IPS-20b (cell line): ENCODE measurements around the gene PALMD.

Source experiments
- H3K27ac ChIP-seq: one replicate; pipeline ENCODE4 v1.5.1; 2013; ENCODE audit warnings: low read length
- H3K27me3 ChIP-seq: 2 replicates; pipeline ENCODE4 v1.6.1; 2013; ENCODE audit warnings: mild to moderate bottlenecking, low read length, inconsistent platforms; ENCODE audit not compliant: insufficient read depth
- H3K36me3 ChIP-seq: 2 replicates; pipeline ENCODE4 v1.6.1; 2013; ENCODE audit warnings: low read depth, mild to moderate bottlenecking, inconsistent platforms, low read length, moderate library complexity; ENCODE audit not compliant: insufficient read depth
- H3K4me1 ChIP-seq: 2 replicates; pipeline ENCODE4 v1.6.1; 2013; ENCODE audit warnings: mild to moderate bottlenecking, control low read depth, inconsistent platforms, low read length, moderate library complexity; ENCODE audit not compliant: insufficient read depth
- H3K4me3 ChIP-seq: 2 replicates; pipeline ENCODE4 v1.5.1; 2013; ENCODE audit warnings: mild to moderate bottlenecking, low read length, inconsistent platforms
- H3K9ac ChIP-seq: 2 replicates; pipeline ENCODE4 v1.6.1; 2013; ENCODE audit warnings: low read depth, mild to moderate bottlenecking, inconsistent platforms, low read length, moderate library complexity
- H3K9me3 ChIP-seq: 2 replicates; pipeline ENCODE4 v1.6.1; 2013; ENCODE audit warnings: mild to moderate bottlenecking, low read depth, low read length, inconsistent platforms; ENCODE audit not compliant: insufficient read depth

Gene PALMD

GRCh38 chr1:99647490-99647889 is 1.6 kb downstream of the PALMD start:
- Histone ChIP-seq H3K9me3 (no peaks in the 10 kb centered on the region), H3K36me3 (no peaks in the 10 kb centered on the region), H3K9ac (no peak overlapping the region), H3K27ac (no peak overlapping the region), H3K4me3 (no peak overlapping the region), H3K27me3 (0 out of 2 replicates have a peak, but pooled peaks cover 5% of the 10 kb centered on the region), H3K4me1 (peaks cover 31% of the 10 kb centered on the region)

- H3K9me3 ChIP-seq = no peaks in the 10 kb centered on the region
- no peak overlapping the region for H3K9ac ChIP-seq
- 0 out of 2 replicates have a peak, but pooled peaks cover 5% of the 10 kb centered on the region for H3K27me3 ChIP-seq
- H3K4me1 ChIP-seq = peaks cover 37% of the 10 kb centered on the region
- no peak overlapping the region for H3K4me3 ChIP-seq
- no peak overlapping the region for H3K27ac ChIP-seq
- H3K36me3 ChIP-seq = no peaks in the 10 kb centered on the region
These were observed 2.2 kb downstream of the PALMD start for GRCh38 chr1:99648107-99648506.

- H3K4me1 ChIP-seq = peaks cover 37% of the 10 kb centered on the region
- H3K36me3 ChIP-seq = no peaks in the 10 kb centered on the region
- H3K9ac ChIP-seq = no peak overlapping the region
- H3K27me3 ChIP-seq = 0 out of 2 replicates have a peak, but pooled peaks cover 5% of the 10 kb centered on the region
- H3K4me3 ChIP-seq = no peak overlapping the region
- no peak overlapping the region for H3K27ac ChIP-seq
- H3K9me3 ChIP-seq = no peaks in the 10 kb centered on the region
These were observed 4.1 kb downstream of the PALMD start for GRCh38 chr1:99650030-99650429.

- Histone ChIP-seq H3K9ac (no peak overlapping the region), H3K27ac (no peak overlapping the region), H3K4me1 (peaks cover 34% of the 10 kb centered on the region), H3K27me3 (0 out of 2 replicates have a peak, but pooled peaks cover 1% of the 10 kb centered on the region), H3K9me3 (no peaks in the 10 kb centered on the region), H3K36me3 (no peaks in the 10 kb centered on the region), H3K4me3 (no peak overlapping the region)
These were observed 5.0 kb downstream of the PALMD start for GRCh38 chr1:99650773-99651437.

- Histone ChIP-seq H3K36me3 (no peaks in the 10 kb centered on the region), H3K4me1 (peaks cover 26% of the 10 kb centered on the region), H3K4me3 (no peak overlapping the region), H3K27me3 (no peaks in the 10 kb centered on the region), H3K27ac (no peak overlapping the region), H3K9me3 (no peaks in the 10 kb centered on the region), H3K9ac (no peak overlapping the region)
These were observed 7.0 kb downstream of the PALMD start for GRCh38 chr1:99652881-99653281.

- no peak overlapping the region for H3K27ac ChIP-seq
- no peak overlapping the region for H3K9ac ChIP-seq
- no peak overlapping the region for H3K4me3 ChIP-seq
- no peaks in the 10 kb centered on the region for H3K9me3 ChIP-seq
- peaks cover 15% of the 10 kb centered on the region for H3K4me1 ChIP-seq
- no peaks in the 10 kb centered on the region for H3K27me3 ChIP-seq
- H3K36me3 ChIP-seq = no peaks in the 10 kb centered on the region
These were observed 9.5 kb downstream of the PALMD start for GRCh38 chr1:99655376-99655775.

GRCh38 chr1:99656701-99657100 is 10.8 kb downstream of the PALMD start:
- Histone ChIP-seq H3K9ac (no peak overlapping the region), H3K9me3 (no peaks in the 10 kb centered on the region), H3K4me3 (no peak overlapping the region), H3K36me3 (no peaks in the 10 kb centered on the region), H3K27ac (no peak overlapping the region), H3K4me1 (peaks cover 6% of the 10 kb centered on the region; the same call in 1 of the 2 replicates), H3K27me3 (no peaks in the 10 kb centered on the region)

- Histone ChIP-seq H3K27me3 (no peaks in the 10 kb centered on the region), H3K36me3 (no peaks in the 10 kb centered on the region), H3K4me3 (no peak overlapping the region), H3K4me1 (peaks cover 6% of the 10 kb centered on the region; the same call in 1 of the 2 replicates), H3K9ac (no peak overlapping the region), H3K27ac (no peak overlapping the region), H3K9me3 (no peaks in the 10 kb centered on the region)
These were observed 11.5 kb downstream of the PALMD start for GRCh38 chr1:99657213-99658030.

GRCh38 chr1:99658031-99658290 is 12.0 kb downstream of the PALMD start:
- peaks cover 2% of the 10 kb centered on the region; the same call in 1 of the 2 replicates for H3K4me1 ChIP-seq
- H3K9ac ChIP-seq = no peak overlapping the region
- H3K36me3 ChIP-seq = no peaks in the 10 kb centered on the region
- H3K27me3 ChIP-seq = no peaks in the 10 kb centered on the region
- no peak overlapping the region for H3K4me3 ChIP-seq
- H3K27ac ChIP-seq = no peak overlapping the region
- no peaks in the 10 kb centered on the region for H3K9me3 ChIP-seq

- H3K9me3 ChIP-seq = no peaks in the 10 kb centered on the region
- no peaks in the 10 kb centered on the region for H3K4me1 ChIP-seq
- no peak overlapping the region for H3K27ac ChIP-seq
- no peak overlapping the region for H3K4me3 ChIP-seq
- H3K36me3 ChIP-seq = no peaks in the 10 kb centered on the region
- H3K27me3 ChIP-seq = no peaks in the 10 kb centered on the region
- H3K9ac ChIP-seq = no peak overlapping the region
These were observed 13.9 kb downstream of the PALMD start for GRCh38 chr1:99659755-99660210.

GRCh38 chr1:99660496-99660895 is 14.6 kb downstream of the PALMD start:
- Histone ChIP-seq H3K9ac (no peak overlapping the region), H3K27ac (no peak overlapping the region), H3K27me3 (no peaks in the 10 kb centered on the region), H3K4me3 (no peak overlapping the region), H3K4me1 (no peaks in the 10 kb centered on the region), H3K9me3 (no peaks in the 10 kb centered on the region), H3K36me3 (no peaks in the 10 kb centered on the region)

- H3K36me3 ChIP-seq = no peaks in the 10 kb centered on the region
- H3K9ac ChIP-seq = no peak overlapping the region
- no peak overlapping the region for H3K4me3 ChIP-seq
- no peaks in the 10 kb centered on the region for H3K27me3 ChIP-seq
- no peaks in the 10 kb centered on the region for H3K4me1 ChIP-seq
- no peaks in the 10 kb centered on the region for H3K9me3 ChIP-seq
- no peak overlapping the region for H3K27ac ChIP-seq
These were observed 15.9 kb downstream of the PALMD start for GRCh38 chr1:99661780-99662179.
